Neuron (in vitro differentiated cells): ENCODE results near the gene RBM18.

ENCODE experiments used
- H2AFZ ChIP-seq: one replicate; pipeline ENCODE4 v1.6.1; 2013; ENCODE audit warnings: low read depth, mild to moderate bottlenecking, inconsistent platforms, low read length, moderate library complexity
- H3K27me3 ChIP-seq: one replicate; pipeline ENCODE4 v1.6.1; 2013; ENCODE audit warnings: low read length; ENCODE audit not compliant: insufficient read depth
- H3K36me3 ChIP-seq: one replicate; pipeline ENCODE4 v1.6.1; 2013; ENCODE audit warnings: low read length; ENCODE audit not compliant: insufficient read depth
- H3K4me1 ChIP-seq: one replicate; pipeline ENCODE4 v1.6.1; 2013; ENCODE audit warnings: low read length; ENCODE audit not compliant: insufficient read depth
- H3K4me3 ChIP-seq: 2 replicates; pipeline ENCODE4 v1.5.1; 2013; ENCODE audit warnings: mild to moderate bottlenecking, low read length, moderate library complexity
- H3K9me3 ChIP-seq: one replicate; pipeline ENCODE4 v1.6.1; 2013; ENCODE audit warnings: low read length

RBM18 gene

DNA sequence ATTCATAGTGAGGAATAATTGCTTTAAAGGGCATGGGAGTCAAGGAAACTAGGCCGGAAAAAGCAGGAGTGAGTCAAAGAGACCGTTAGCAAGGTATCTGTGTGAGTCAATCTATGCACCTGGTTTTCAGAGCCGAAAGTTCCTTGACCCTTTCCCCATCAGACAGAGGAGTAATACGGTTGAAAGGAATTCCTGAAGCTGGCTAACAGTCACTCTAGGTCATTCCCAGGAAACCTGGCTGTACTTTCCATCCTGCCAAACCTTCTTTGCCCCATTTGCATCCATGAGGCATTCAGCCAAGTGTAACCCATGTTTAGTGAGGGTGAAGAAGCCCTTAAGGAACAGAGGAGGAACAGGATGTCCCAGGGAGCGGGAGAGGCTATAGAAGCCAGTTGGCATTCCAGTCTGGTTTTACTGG is 16.2 kb downstream of the RBM18 start:
- no peak overlapping the region for H2AFZ ChIP-seq
- no peak overlapping the region for H3K4me3 ChIP-seq
- peaks cover 3% of the 10 kb centered on the region for H3K9me3 ChIP-seq
- H3K27me3 ChIP-seq: no peaks in the 10 kb centered on the region
- no peaks in the 10 kb centered on the region for H3K4me1 ChIP-seq
- peaks cover 63% of the 10 kb centered on the region for H3K36me3 ChIP-seq

DNA sequence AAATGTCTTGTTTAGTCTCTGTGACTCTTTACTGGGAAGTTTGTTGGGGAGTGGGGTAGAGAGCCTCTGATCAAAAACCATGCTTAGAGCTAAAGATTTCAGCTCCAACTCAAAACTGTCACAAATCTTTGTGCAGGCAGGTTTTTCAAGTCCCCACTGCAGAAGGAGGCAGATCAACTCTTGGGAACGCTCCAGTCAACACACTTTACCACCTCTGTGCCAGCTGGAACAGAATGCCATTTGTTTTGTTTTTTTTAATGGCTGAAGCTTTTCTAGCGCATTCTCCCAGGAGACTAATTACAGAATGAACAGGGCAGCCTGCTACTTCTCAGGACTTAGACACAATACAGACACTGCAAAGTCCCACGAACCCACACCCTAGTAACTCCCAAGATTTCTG is 18.0 kb downstream of the RBM18 start:
- no peaks in the 10 kb centered on the region for H3K4me1 ChIP-seq

DNA sequence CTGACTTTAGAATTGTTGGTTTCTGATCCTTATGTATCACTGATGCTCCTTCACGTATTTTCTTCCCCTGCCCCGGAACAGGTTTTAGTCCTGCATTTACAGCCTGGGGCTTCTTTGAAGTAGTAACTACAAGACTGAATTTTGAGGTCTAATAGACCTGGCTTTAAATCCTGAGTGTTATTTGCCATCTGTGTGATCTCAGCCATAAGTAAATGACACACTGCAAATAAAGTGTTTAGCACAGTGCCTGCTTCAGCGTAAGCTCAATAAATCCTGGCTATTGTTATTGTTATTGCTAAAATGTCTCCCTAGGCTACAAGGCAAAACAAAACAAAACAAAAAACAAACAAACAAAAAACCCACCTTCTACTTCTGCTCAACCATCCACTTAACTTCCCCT is 20.3 kb downstream of the RBM18 start:
- Histone ChIP-seq H3K4me3 (no peak overlapping the region), H3K9me3 (peaks cover 2% of the 10 kb centered on the region), H2AFZ (no peak overlapping the region), H3K27me3 (no peaks in the 10 kb centered on the region), H3K36me3 (peaks cover 74% of the 10 kb centered on the region), H3K4me1 (no peaks in the 10 kb centered on the region)

More for the DNA sequence above, 18.0 kb downstream of the RBM18 start:
- Histone ChIP-seq H3K27me3 (no peaks in the 10 kb centered on the region), H3K36me3 (peaks cover 66% of the 10 kb centered on the region), H3K9me3 (peaks cover 3% of the 10 kb centered on the region), H3K4me3 (no peak overlapping the region), H2AFZ (no peak overlapping the region)

DNA sequence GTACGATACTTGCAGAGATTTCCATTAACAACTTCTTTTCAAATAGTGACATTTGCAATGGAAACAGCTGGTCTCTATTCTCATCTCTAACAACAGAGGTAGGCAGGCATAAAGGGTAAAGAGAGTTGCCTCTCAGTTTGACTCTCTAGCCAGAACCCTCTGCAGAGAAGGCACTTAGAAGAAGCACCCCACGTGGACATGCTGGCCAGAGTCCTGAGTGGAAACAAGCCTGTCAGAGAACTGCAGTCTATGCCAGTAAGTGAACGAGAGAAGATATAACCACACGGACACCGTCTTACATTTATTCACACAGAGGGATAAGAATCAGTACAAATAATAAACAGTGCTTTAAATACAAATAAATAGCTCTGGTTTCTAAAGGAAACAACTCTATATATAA is 24.9 kb downstream of the RBM18 start:
- Histone ChIP-seq H3K27me3 (peaks cover 1% of the 10 kb centered on the region), H3K36me3 (peaks cover 45% of the 10 kb centered on the region), H2AFZ (no peak overlapping the region), H3K4me3 (no peak overlapping the region), H3K9me3 (no peaks in the 10 kb centered on the region), H3K4me1 (no peaks in the 10 kb centered on the region)

DNA sequence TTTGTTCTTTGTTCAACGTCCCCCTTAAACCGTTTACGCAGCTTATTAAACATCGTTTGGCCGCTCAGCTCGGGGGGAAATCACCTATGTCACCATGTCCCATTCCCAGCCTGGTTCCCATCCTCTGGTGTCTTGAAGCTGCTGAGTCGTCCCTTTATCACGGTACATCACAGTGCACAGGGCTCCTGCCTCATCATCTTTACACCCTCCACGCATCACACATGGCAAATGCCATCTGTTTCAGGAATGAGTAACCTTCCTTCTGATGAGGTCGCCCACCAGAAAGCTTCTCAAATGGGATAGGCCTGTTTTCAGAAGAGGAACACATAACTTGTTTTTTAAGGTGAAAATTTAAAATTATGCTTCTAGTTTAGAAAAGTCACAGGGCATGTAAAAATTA is 28.0 kb downstream of the RBM18 start:
- peaks cover 19% of the 10 kb centered on the region for H3K36me3 ChIP-seq
- no peaks in the 10 kb centered on the region for H3K4me1 ChIP-seq
- H3K9me3 ChIP-seq: no peaks in the 10 kb centered on the region
- H3K27me3 ChIP-seq: peaks cover 28% of the 10 kb centered on the region
- H3K4me3 ChIP-seq: no peak overlapping the region
- H2AFZ ChIP-seq: no peak overlapping the region

DNA sequence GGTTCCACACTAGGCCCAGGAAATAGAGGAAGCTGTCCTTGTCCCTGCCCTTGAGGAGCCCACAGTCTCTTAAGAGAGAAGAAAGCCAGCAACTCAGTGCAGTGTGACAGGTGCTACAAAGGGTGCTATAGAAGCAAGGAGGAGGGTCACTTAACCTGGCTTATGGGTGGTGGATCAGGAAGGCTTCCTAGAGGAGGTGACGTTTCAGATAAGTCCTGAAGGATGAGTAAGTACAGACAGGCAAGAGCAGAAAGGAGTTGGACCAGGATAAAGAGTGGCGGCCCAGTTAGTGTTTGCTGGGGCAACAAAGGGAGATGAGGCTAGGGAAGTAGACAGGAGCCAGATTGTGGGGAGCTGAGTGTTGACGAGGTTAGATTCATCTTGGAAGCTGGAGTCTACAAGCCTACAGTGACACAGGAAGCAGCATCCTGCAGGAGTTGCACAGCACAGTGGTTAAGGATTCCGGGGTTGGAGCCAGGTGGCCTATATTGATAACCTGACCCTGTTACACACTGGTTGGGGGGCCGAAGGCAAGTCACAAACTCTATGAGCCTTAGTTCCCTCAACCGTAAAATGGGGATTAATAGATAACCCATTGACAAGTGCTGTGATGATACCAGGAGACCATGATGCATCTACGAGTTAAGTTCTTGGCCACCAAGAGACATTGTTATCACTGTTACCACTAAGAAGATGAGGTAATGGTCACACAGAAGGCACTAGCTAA is 30.5 kb downstream of the RBM18 start:
- H3K9me3 ChIP-seq: no peaks in the 10 kb centered on the region
- no peaks in the 10 kb centered on the region for H3K36me3 ChIP-seq
- no peak overlapping the region for H2AFZ ChIP-seq
- no peak overlapping the region for H3K4me3 ChIP-seq
- no peaks in the 10 kb centered on the region for H3K4me1 ChIP-seq
- peaks cover 53% of the 10 kb centered on the region for H3K27me3 ChIP-seq

DNA sequence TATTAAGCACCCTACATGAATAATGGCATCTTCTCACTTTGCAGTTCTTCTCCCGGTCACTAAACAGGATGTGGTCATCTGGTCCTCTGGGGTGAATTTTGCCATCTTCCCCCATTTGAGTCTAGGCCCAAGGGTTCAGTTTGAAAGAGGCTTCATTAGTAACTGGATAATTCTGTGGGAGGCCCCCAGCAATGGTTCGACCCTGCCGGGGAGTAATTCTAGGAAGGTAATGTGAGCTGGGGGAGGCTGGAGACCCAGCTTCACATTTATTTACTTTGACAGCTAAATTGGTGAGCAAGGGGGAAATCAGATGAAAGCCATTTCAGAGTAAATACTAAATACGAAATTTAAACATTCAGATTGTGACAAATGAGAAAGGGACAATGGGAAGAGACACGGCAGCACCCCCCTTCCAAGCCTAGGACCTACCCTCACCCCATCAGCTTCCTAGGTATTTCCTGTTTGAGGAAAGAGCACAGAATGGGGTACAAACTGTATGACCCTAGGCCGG is 31.8 kb downstream of the RBM18 start:
- H3K27me3 ChIP-seq: peaks cover 64% of the 10 kb centered on the region
- H2AFZ ChIP-seq: no peak overlapping the region
- H3K9me3 ChIP-seq: no peaks in the 10 kb centered on the region
- H3K4me3 ChIP-seq: no peak overlapping the region
- no peaks in the 10 kb centered on the region for H3K36me3 ChIP-seq
- peaks cover 7% of the 10 kb centered on the region for H3K4me1 ChIP-seq

DNA sequence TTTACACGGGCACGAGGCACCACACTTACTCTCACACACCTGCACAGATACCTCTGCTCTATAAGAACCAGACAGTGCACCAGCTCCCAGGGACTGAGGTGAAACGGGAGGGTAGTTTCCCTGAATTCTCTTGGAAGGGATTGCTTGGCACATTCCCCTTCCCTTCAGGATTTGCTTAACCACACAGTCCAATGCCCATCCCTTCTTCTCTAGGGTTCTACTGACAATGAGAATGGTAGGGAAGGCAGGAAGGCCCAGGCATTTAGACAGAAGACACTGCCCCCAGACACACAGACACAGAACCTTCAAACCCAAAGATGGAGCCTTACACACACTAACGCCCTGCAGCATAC is 35.2 kb downstream of the RBM18 start:
- H3K27me3 ChIP-seq: peaks cover 93% of the 10 kb centered on the region
- no peak overlapping the region for H2AFZ ChIP-seq
- no peak overlapping the region for H3K4me3 ChIP-seq
- peaks cover 13% of the 10 kb centered on the region for H3K4me1 ChIP-seq
- H3K9me3 ChIP-seq: no peaks in the 10 kb centered on the region
- no peaks in the 10 kb centered on the region for H3K36me3 ChIP-seq

DNA sequence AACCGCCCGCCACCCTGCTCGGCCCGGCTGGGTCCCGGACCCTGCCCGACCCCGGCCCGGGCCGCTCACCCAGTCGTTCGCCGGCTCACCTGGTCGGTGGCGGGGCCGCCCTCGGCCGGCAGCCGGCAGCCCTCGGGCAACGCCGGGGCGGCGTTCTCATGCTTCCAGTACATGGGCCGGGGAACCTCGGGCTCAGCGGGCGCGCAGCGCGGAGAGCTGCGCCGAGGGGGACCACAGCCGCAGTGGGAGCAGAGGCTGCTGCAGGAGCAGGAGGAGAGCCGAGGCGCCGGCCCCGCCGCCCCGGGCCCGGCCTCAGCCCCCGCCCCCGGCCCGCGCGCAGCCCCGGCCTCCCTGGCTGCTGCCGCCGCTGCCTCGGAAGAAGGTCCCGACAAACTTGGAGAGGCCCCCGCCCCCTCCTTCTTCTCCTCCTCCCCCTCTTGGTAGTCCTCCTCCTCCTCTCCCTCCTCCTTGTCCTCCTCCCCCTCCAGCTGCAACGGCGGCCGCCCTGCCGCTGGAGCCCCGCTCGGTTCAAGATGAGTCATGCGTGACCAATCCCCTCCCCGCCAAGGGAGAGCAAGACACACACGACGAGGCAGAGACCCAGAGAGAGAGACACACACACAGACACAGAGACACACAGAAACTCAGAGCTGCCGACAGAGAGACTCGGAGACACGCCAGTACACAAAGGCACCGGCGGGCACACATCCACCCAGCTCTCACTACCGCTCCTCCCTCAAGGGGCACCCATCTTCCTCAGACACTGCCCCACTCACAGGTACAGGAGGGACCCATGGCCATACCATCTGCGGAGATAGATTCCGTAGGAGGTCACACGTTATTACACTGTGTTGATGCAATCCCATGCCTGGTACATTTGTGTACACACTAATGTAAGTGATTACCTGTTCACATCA is 35.8 kb downstream of the RBM18 start, which contains the start of gene LHX6:
Gene LHX6, minus strand, starts transcription at position 390 of the 917 bp plus-strand sequence. Its CDS starts 217 bp downstream, at position 173.
- Histone ChIP-seq H3K4me3 (peak within 1 kb of the TSS; percentile 8), H3K36me3 (no peaks in the 10 kb centered on the region), H2AFZ (peak within 1 kb of the TSS; percentile 49), H3K4me1 (peaks cover 13% of the 10 kb centered on the region), H3K9me3 (no peaks in the 10 kb centered on the region), H3K27me3 (peaks cover 93% of the 10 kb centered on the region)

DNA sequence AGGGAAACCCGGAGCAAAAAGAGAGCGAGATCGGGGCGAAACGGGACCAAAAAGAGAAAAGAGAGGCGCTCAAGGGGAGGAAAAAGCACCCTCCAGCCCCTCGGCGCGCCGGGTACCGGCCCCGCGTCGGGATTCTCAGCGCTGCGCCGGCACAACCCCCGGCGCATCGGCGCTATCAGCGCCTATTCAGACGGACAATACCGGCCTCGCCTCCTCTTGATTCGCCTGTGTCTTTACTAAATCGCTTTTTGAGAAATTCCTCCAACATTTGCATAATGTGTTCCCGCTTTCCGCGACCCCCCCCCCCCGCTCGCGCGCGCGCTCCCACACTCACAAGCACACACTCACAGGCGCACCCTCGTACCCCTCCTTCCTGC is 36.5 kb downstream of the RBM18 start:
- peaks cover 13% of the 10 kb centered on the region for H3K4me1 ChIP-seq
- peak overlapping the region; percentile 49 for H2AFZ ChIP-seq
- H3K9me3 ChIP-seq: no peaks in the 10 kb centered on the region
- peak overlapping the region; percentile 8 for H3K4me3 ChIP-seq
- H3K36me3 ChIP-seq: no peaks in the 10 kb centered on the region
- peaks cover 94% of the 10 kb centered on the region for H3K27me3 ChIP-seq

DNA sequence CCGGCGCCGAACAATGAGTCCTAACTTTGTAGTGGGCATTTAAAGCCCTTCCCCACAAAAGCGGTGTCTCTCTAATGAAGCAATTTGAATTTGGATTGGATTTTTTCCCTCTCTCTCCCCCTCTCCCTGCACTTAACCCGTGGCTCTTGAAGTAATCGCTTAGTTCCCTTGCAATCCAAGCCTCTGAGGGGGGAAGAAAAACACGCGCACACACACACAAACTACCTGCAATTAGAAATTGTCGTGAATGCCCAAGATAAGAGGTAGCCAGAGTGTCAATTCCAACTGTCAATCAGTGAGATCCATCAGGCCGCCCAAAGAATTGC is 37.1 kb downstream of the RBM18 start:
- no peak overlapping the region for H2AFZ ChIP-seq
- peaks cover 13% of the 10 kb centered on the region for H3K4me1 ChIP-seq
- H3K27me3 ChIP-seq: peaks cover 95% of the 10 kb centered on the region
- no peak overlapping the region for H3K4me3 ChIP-seq
- no peaks in the 10 kb centered on the region for H3K9me3 ChIP-seq
- no peaks in the 10 kb centered on the region for H3K36me3 ChIP-seq

DNA sequence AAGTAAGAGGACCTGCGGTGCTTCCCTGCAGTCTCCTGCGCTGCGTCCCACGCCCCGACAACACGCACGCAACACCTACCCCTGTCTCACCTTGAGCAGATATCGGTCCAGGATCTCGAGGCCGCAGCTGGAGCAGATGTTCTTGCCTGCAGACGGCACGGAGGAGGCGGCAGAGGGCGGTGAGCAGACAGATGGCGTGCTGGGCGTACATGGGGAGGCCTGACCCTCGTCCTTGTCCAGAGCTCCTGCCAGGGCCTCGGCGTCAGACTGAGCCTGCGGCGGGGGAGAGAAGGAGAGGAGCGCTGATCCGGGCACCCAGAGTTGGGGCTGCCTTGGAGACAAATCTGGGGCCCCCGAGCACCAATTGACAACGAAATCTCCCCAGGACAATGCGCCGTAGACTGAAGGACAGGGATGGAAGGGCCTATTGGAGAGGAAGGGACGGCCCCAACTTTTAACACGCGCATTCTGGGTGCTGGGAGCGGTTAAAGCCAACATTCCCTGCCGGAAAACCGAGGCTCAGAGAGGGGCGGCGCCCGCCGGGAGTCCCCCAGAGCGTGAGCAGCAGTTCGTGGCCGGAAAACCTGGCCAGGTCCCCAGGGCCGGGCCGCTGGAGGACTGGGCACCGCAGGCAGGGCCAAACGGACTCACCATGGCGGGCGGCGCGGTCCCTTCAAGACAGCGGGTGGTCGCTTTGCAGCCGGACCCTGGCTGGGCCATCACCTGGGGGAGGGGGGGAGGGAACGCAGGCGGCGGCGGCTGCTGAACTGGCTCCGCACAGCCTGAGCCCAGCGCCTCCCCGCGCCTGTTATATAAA is 37.7 kb downstream of the RBM18 start:
- Histone ChIP-seq H3K4me3 (no peak overlapping the region), H3K27me3 (peaks cover 96% of the 10 kb centered on the region), H3K9me3 (no peaks in the 10 kb centered on the region), H3K36me3 (no peaks in the 10 kb centered on the region), H3K4me1 (peaks cover 13% of the 10 kb centered on the region), H2AFZ (no peak overlapping the region)
